GM19023 (cell line): Measurements from ENCODE around the gene MRPL49.
"Not testable (repeated sequence)": the region's sequence is repeated elsewhere in the genome, so short reads cannot be mapped to it uniquely, and the experiment has no call there.

Experiments used
- ATAC-seq: cut with Tn5 transposase; IDR thresholded peaks from one replicate; pipeline ENCODE4 v1.9.1; 2021; ENCODE audit warnings: mild to moderate bottlenecking, moderate library complexity; ENCODE audit not compliant: unreplicated experiment

MRPL49 gene

DNA sequence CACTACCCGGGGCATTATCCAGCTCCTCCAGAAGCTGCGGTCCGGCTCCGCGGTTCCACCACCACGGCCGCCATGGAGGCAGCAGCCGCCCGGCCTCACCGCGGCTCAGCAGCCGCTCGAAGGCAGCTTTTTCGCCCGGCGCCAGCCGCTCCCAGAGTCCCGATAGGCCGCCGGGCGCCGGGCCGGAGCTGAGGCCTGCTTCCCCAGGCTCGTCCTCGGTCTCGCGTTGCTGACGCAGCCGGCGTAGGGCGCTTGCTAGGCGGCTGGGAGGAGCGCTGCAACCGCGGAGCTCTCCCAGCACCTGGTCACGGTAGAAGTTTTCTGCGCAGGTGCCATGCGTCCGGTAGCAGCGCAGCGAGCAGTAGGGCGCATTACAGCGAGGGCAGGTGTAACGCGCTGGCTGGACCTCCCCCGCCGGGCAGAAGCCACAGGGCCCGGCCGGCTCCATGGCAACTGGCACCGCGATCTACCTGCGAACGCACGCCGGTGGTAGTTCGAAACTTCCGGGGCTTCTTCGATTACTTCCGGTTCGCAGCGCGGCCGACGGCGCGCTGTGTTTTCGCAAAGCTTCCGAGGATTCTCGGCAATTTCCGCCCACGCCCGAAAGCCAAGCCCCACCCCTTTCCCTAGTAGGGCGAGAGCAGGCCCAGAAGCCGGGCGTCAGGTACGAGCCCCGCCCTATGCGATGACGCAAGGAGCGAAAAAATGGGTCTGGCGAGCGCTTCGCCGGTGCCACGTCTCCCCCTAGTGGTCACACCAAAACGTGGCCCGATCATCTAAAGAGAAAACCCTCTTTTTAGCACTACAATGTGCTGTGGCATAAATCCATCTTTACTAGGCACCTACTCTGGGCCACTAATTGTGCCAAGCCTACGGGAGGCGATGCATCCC, 4.7 kb upstream of the MRPL49 start, which contains the start of gene ZNHIT2:
ZNHIT2 (minus strand) TSS at position 496 of the 891 bp plus-strand sequence; CDS start at position 448, 48 bp downstream.
- peak; percentile 61 for ATAC-seq

GRCh38 chr11:65118097-65118837, 3.9 kb upstream of the MRPL49 start:
- no peak for ATAC-seq

DNA sequence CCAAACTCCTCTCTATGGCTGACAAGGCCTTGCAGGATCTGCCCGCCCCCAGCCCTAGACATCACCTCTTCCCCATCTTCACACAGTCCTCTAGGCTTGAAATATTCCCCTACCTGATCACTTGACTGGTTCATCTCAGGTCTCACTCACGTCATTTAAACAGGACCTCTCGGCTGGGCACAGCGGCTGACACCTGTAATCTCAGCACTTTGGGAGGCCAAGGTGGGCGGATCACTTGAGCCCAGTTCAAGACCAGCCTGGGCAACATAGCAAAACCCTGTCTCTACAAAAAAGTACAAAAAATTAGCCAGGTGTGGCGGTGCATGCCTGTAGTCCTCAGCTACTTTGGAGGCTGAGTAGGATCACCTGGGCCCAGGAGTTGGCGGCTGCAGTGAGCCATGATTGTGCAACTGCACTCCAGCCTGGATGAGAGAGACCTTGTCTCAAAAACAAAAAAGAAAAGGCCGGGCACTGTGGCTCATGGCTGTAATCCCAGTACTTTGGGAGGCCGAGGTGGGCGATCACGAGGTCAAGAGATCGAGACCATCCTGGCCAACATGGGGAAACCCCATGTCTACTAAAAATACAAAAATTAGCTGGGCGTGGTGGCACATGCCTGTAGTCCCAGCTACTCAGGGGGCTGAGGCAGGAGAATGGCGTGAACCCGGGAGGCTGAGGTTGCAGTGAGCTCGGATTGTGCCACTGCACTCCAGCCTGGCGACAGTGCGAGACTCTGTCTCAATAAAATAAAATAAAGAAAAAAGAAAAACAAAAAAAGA, 3.0 kb upstream of the MRPL49 start:
- ATAC-seq: not testable (repeated sequence)

GRCh38 chr11:65119670-65119995, 2.5 kb upstream of the MRPL49 start:
- no peak for ATAC-seq

DNA sequence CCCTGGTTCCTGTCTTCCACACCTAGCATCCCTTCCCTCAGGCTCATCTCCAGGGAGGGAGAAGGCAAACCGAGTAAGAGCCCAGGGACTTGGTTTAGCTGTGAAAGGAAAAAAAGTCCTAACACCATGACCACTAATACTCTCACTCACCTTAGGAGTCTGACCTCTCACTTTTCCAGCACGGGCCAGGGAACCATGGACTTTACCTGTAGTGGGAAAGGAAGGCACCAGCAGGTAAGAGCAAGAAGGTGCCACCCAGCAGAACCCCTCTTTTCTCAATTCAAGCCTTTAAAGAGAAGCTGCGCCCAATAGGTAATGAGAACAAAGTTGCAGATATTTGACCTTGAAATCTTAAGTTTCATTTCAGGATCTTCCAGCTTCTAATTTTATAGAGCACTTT, 1.3 kb upstream of the MRPL49 start:
- ATAC-seq: no peak

GRCh38 chr11:65121447-65121864, 665 bp upstream of the MRPL49 start:
- ATAC-seq: no peak

DNA sequence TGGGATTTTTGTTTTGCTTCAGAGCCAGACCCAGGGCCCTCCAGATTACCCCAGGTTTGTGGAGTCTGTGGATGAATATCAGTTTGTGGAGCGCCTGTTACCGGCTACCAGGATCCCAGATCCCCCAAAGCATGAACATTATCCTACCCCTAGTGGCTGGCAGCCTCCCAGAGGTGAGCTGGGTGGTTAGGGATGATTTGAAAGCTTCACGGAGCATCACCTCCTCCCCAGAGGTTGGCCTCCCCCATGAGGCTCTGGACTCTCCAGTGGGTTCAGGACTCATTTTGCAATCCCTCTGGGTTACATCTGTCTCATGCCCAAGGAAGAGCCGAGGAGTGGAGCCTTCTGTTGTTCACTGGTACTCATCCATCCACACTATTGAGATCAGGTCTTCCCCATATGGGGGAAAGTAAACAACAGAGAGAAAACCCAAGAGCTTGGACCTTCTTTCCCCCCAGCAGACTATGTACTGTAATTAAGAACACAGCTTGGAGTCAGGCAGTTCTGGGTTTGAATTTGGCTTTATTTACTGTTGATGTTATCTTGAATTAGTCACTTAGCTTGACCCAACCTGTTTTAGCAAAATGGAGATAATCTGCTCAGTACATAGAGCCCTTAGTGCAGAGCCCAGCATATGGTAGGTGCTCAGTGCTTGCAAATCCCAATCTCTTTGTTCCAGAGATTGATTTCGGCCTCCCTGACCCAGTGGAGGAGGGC, 2.5 kb downstream of the MRPL49 start:
- no peak for ATAC-seq

DNA sequence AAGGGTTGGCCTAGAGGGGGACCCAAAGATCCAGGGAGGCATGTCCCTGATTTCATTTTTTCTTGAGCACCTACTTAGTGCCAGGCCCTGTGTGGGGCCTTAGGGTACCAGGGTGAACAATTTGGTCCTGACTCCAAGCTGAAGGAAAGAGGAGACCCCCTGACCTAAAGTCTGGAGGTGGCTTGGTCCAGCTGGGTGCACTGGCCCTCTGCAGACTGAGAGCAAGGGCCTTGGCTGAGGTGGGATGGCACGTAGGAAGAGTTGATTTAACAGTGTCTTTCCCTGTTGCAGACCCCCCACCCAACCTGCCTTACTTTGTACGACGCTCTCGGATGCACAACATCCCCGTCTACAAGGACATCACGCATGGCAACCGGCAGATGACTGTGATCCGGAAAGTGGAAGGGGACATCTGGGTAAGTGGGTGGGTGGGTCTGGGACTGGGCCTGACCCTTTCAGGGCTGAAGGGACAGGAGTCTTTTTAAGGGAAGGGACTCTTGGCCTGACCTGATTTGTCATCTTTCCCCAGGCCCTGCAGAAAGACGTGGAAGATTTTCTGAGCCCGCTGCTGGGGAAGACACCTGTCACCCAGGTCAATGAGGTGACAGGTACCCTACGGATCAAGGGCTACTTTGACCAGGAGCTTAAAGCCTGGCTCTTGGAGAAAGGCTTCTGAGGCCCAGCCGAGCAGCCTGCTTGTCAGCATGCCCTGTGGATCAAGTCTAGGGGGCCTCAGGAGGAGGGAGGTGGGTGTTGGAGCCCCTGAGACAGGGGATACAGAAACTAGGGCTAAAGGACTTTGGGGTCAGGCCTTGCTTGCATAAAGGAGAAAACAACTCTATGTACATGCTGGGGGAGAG, 3.3 kb downstream of the MRPL49 start:
- no peak for ATAC-seq

- no peak for ATAC-seq
Observed at GRCh38 chr11:65126624-65127274, 4.6 kb downstream of the MRPL49 start.

GRCh38 chr11:65127473-65128181, 5.5 kb downstream of the MRPL49 start:
- no peak for ATAC-seq

- no peak for ATAC-seq
Observed at GRCh38 chr11:65128182-65129145, 6.3 kb downstream of the MRPL49 start.

GRCh38 chr11:65129649-65130441, 7.7 kb downstream of the MRPL49 start:
- no peak for ATAC-seq

GRCh38 chr11:65130631-65131416, 8.7 kb downstream of the MRPL49 start:
- ATAC-seq: no peak

DNA sequence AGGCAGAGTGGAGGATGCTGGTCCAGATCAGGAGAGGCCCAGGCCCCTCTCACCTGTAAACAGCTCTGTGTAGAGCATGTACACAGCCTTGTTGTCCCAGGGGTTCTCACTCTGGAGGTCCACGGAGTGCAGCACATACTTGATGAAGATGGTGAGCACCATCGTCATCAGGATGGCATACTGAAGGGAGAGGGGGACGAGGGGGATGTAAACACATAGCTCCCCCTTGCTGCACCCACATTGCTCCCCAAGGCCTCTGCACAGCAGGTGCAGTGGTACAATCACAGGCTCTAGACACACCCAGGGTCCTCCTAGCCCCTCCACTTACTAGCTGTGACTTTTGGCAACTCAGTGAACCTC, 9.3 kb downstream of the MRPL49 start:
- no peak for ATAC-seq

DNA sequence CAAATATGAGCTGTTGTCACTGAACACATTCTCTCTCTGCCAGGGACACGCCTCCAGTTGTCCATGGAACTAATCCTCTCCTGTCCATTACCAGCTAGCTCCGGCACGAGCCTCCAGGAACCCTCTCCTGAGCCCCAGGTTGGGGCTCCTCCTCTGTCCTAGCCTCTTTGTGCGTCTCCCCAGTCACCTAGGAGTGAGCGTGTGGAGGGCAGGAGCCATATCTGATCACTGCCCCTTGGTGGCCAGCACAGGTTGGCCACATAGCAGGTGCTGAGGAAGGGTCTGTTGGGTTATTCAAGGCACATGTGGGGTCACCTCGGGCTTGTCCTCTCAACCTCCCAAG, 9.7 kb downstream of the MRPL49 start:
- ATAC-seq: no peak
